ENCODE data around the gene ELSPBP1. TPM values are rescaled to one million over a fixed set of nuclear protein-coding genes. Genes with fewer than 3 reads are reported as not detected.

ELSPBP1 gene
- total RNA-seq, 1 experiment from 2014 or later, result not detected

- TF ChIP-seq ZBTB33 (IDR thresholded peaks at IDR 0.05; ENCODE audit: extremely low read depth, insufficient replicate concordance, low read length) (no peak), CBX3 (IDR thresholded peaks at IDR 0.05; ENCODE audit: low read depth) (no peak), FOSL1 (IDR thresholded peaks at IDR 0.05; ENCODE audit: low read depth) (no peak), EGR1 (IDR thresholded peaks at IDR 0.05; ENCODE audit: low read depth) (no peak)
- intact Hi-C loops (cut with micrococcal nuclease), result no loop called here
These were observed 57.1 kb downstream of the ELSPBP1 start for GRCh38 chr19:48051335-48052033.

GRCh38 chr19:48053076-48053475 lies 58.6 kb downstream of the ELSPBP1 start:
- no TSS peak for BruUV-seq (replicated peaks)
- no peak for TF ChIP-seq ATF3 (IDR thresholded peaks at IDR 0.05)
- no peak for TF ChIP-seq REST (IDR thresholded peaks at IDR 0.05; ENCODE audit: low read depth)
- TF ChIP-seq ZNF274 (IDR thresholded peaks at IDR 0.05; ENCODE audit: low read depth, low read length), result no peak
- TF ChIP-seq CBX3 (IDR thresholded peaks at IDR 0.05; ENCODE audit: low read depth), result no peak
- TF ChIP-seq ELF1 (IDR thresholded peaks at IDR 0.05; ENCODE audit: borderline replicate concordance, low read depth), result no peak
- TF ChIP-seq ZFX (IDR thresholded peaks at IDR 0.05), result no peak
- no peak for TF ChIP-seq YY1 (IDR thresholded peaks at IDR 0.05; ENCODE audit: extremely low read depth, insufficient replicate concordance, low read depth, low read length)
- no peak for TF ChIP-seq MAX (IDR thresholded peaks at IDR 0.05)
- no peak for TF ChIP-seq SP1 (IDR thresholded peaks at IDR 0.05; ENCODE audit: low read depth)
- TF ChIP-seq JUND (IDR thresholded peaks at IDR 0.05), result no peak
- no peaks in the 10 kb centered on the region for H3K36me3 ChIP-seq (ENCODE audit: control insufficient read depth in 1 of 2, insufficient read depth in 2 of 2, low read length in 2 of 2)
- ChIA-PET POLR2A (no interaction called here), RAD21 (ENCODE audit: low non-redundant PET in 1 of 2, low total read pairs in 2 of 2, uncharacterized antibody in 2 of 2, unreplicated experiment in 2 of 2) (no interaction called here), CTCF (no interaction called here)
- no peaks in the 10 kb centered on the region for H4K20me1 ChIP-seq (ENCODE audit: insufficient read depth)
- no peak for DNase-seq (ENCODE audit: low read depth, low spot score)
- H3K27me3 ChIP-seq (ENCODE audit: insufficient read depth, low read length), result no peaks in the 10 kb centered on the region
- H3K4me3 ChIP-seq (replicated peaks in 1 of 2; ENCODE audit: low read depth in 1 of 2, low read length in 2 of 2), result no peak overlapping the region
- H3K9me3 ChIP-seq (ENCODE audit: control insufficient read depth in 1 of 2, insufficient read depth in 1 of 2, low read depth in 1 of 2, low read length in 2 of 2), result no peaks in the 10 kb centered on the region
- H3K9me2 ChIP-seq (ENCODE audit: insufficient read depth), result no peaks in the 10 kb centered on the region
- no peak overlapping the region for H3K27ac ChIP-seq (ENCODE audit: low read depth, low read length)
- no peaks in the 10 kb centered on the region for H3K4me1 ChIP-seq (ENCODE audit: control insufficient read depth in 1 of 2, insufficient read depth in 2 of 2, low read length in 2 of 2)
- no peaks in the 10 kb centered on the region for H3K79me2 ChIP-seq (ENCODE audit: insufficient read depth, low read length)
- intact Hi-C loops (cut with micrococcal nuclease), result no loop called here
- no peak overlapping the region for H3K4me2 ChIP-seq (ENCODE audit: low read length)
- H3K9ac ChIP-seq (ENCODE audit: low read length), result no peak overlapping the region
- no peak overlapping the region for H2AFZ ChIP-seq (ENCODE audit: low read depth, low read length, poor library complexity, severe bottlenecking)
- ATAC-seq, result no peak

More at GRCh38 chr19:48051335-48052033, 57.1 kb downstream of the ELSPBP1 start:
- Histone ChIP-seq H3K9me2 (ENCODE audit: insufficient read depth) (no peaks in the 10 kb centered on the region), H4K20me1 (ENCODE audit: insufficient read depth) (no peaks in the 10 kb centered on the region), H3K79me2 (ENCODE audit: insufficient read depth, low read length) (no peaks in the 10 kb centered on the region), H3K9ac (ENCODE audit: low read length) (no peak overlapping the region), H3K4me3 (replicated peaks in 1 of 2; ENCODE audit: low read depth in 1 of 2, low read length in 2 of 2) (no peak overlapping the region), H3K36me3 (ENCODE audit: control insufficient read depth in 1 of 2, insufficient read depth in 2 of 2, low read length in 2 of 2) (no peaks in the 10 kb centered on the region), H3K27ac (ENCODE audit: low read depth, low read length) (no peak overlapping the region), H3K4me2 (ENCODE audit: low read length) (no peak overlapping the region), H3K4me1 (ENCODE audit: control insufficient read depth in 1 of 2, insufficient read depth in 2 of 2, low read length in 2 of 2) (no peaks in the 10 kb centered on the region), H2AFZ (ENCODE audit: low read depth, low read length, poor library complexity, severe bottlenecking) (no peak overlapping the region), H3K9me3 (ENCODE audit: control insufficient read depth in 1 of 2, insufficient read depth in 1 of 2, low read depth in 1 of 2, low read length in 2 of 2) (no peaks in the 10 kb centered on the region), H3K27me3 (ENCODE audit: insufficient read depth, low read length) (no peaks in the 10 kb centered on the region)
- no TSS peak for BruUV-seq (replicated peaks)
- ChIA-PET RAD21 (ENCODE audit: low non-redundant PET in 1 of 2, low total read pairs in 2 of 2, uncharacterized antibody in 2 of 2, unreplicated experiment in 2 of 2) (no interaction called here), CTCF (no interaction called here), POLR2A (no interaction called here)
- DNase-seq (ENCODE audit: low read depth, low spot score) (no peak), ATAC-seq (no peak)

Data from HCT116 (cell line).